ENCODE data around the gene TBX5.

TBX5 gene

GRCh38 chr12:114319422-114319821 is 86.5 kb downstream of the TBX5 start:
- H3K27me3 ChIP-seq (ENCODE audit: insufficient read depth, poor library complexity, severe bottlenecking): no peaks in the 10 kb centered on the region
- no peak for ATAC-seq (ENCODE audit: low read depth)
- no peaks in the 10 kb centered on the region for H3K9me3 ChIP-seq (ENCODE audit: severe bottlenecking)

DNA sequence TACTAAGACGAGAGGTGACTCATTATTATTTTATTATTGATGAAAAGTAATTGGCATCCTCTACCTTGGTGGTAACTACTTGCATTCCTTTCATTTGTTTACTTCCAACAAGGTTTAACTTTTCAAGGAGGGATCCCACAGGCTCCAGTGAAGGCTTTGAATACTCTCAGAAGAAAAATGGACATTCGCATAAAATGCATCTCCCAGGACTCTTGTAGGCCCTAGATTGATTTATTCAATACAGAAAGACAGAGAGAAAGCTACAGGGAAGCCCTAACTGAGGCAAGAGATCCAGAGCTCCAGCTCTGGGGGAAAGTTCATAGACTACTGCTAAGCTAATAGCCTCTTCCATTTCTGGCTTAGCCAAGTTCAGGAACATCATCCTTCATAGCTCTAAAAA is 87.0 kb downstream of the TBX5 start:
- Histone ChIP-seq H3K9me3 (ENCODE audit: severe bottlenecking) (no peaks in the 10 kb centered on the region), H3K4me1 (ENCODE audit: insufficient read depth, poor library complexity, severe bottlenecking) (peaks cover 6% of the 10 kb centered on the region), H3K27ac (ENCODE audit: poor library complexity, severe bottlenecking) (no peak overlapping the region), H3K36me3 (ENCODE audit: low read depth) (no peaks in the 10 kb centered on the region), H3K4me3 (ENCODE audit: severe bottlenecking) (no peak overlapping the region), H3K27me3 (ENCODE audit: insufficient read depth, poor library complexity, severe bottlenecking) (no peaks in the 10 kb centered on the region)
- TF ChIP-seq CTCF (IDR thresholded peaks at IDR 0.05; ENCODE audit: poor library complexity, severe bottlenecking): no peak
- ATAC-seq (ENCODE audit: low read depth) (no peak), DNase-seq (ENCODE audit: low spot score) (no peak)

More at GRCh38 chr12:114319422-114319821, 86.5 kb downstream of the TBX5 start:
- no peak for DNase-seq (ENCODE audit: low spot score)
- Histone ChIP-seq H3K4me1 (ENCODE audit: insufficient read depth, poor library complexity, severe bottlenecking) (peaks cover 6% of the 10 kb centered on the region), H3K4me3 (ENCODE audit: severe bottlenecking) (no peak overlapping the region), H3K27ac (ENCODE audit: poor library complexity, severe bottlenecking) (no peak overlapping the region), H3K36me3 (ENCODE audit: low read depth) (no peaks in the 10 kb centered on the region)
- no peak for TF ChIP-seq CTCF (IDR thresholded peaks at IDR 0.05; ENCODE audit: poor library complexity, severe bottlenecking)

DNA sequence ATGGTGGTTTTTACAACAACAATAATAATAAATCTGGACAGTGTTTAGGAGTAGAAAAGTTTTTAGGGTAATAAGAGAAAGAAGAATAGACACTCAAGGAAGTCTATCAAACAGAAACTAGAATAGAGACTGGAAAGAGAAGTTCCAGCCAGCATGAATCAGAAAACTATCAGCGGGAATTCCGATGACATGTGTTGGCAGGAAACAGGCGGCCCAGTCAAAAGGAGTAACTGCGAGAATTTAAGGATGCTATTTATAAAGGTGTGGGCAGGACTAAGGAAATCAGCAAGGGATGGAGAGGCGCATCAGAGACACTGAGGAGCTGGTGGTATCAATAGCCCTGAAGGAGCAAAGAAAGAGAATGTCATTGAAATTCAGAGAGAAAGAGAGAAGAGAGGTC is 89.9 kb downstream of the TBX5 start:
- no peak for TF ChIP-seq CTCF (IDR thresholded peaks at IDR 0.05; ENCODE audit: poor library complexity, severe bottlenecking)
- Histone ChIP-seq H3K4me1 (ENCODE audit: insufficient read depth, poor library complexity, severe bottlenecking) (peaks cover 6% of the 10 kb centered on the region), H3K27me3 (ENCODE audit: insufficient read depth, poor library complexity, severe bottlenecking) (no peaks in the 10 kb centered on the region), H3K4me3 (ENCODE audit: severe bottlenecking) (no peak overlapping the region), H3K9me3 (ENCODE audit: severe bottlenecking) (no peaks in the 10 kb centered on the region), H3K36me3 (ENCODE audit: low read depth) (no peaks in the 10 kb centered on the region), H3K27ac (ENCODE audit: poor library complexity, severe bottlenecking) (peak overlapping the region; percentile 80)
- no peak for DNase-seq (ENCODE audit: low spot score)
- peak; percentile 85 for ATAC-seq (ENCODE audit: low read depth)

GRCh38 chr12:114314974-114315720 is 90.8 kb downstream of the TBX5 start:
- no peak for ATAC-seq (ENCODE audit: low read depth)
- no peak for TF ChIP-seq CTCF (IDR thresholded peaks at IDR 0.05; ENCODE audit: poor library complexity, severe bottlenecking)

GRCh38 chr12:114314403-114314802 is 91.5 kb downstream of the TBX5 start:
- DNase-seq (ENCODE audit: low spot score) (no peak), ATAC-seq (ENCODE audit: low read depth) (no peak)
- Histone ChIP-seq H3K4me1 (ENCODE audit: insufficient read depth, poor library complexity, severe bottlenecking) (peaks cover 6% of the 10 kb centered on the region), H3K9me3 (ENCODE audit: severe bottlenecking) (no peaks in the 10 kb centered on the region), H3K36me3 (ENCODE audit: low read depth) (no peaks in the 10 kb centered on the region), H3K4me3 (ENCODE audit: severe bottlenecking) (no peak overlapping the region), H3K27me3 (ENCODE audit: insufficient read depth, poor library complexity, severe bottlenecking) (no peaks in the 10 kb centered on the region), H3K27ac (ENCODE audit: poor library complexity, severe bottlenecking) (peak overlapping the region; percentile 80)
- no peak for TF ChIP-seq CTCF (IDR thresholded peaks at IDR 0.05; ENCODE audit: poor library complexity, severe bottlenecking)

More at GRCh38 chr12:114314974-114315720, 90.8 kb downstream of the TBX5 start:
- no peaks in the 10 kb centered on the region for H3K36me3 ChIP-seq (ENCODE audit: low read depth)
- no peaks in the 10 kb centered on the region for H3K27me3 ChIP-seq (ENCODE audit: insufficient read depth, poor library complexity, severe bottlenecking)
- no peak overlapping the region for H3K4me3 ChIP-seq (ENCODE audit: severe bottlenecking)
- peak overlapping the region; percentile 80 for H3K27ac ChIP-seq (ENCODE audit: poor library complexity, severe bottlenecking)
- H3K9me3 ChIP-seq (ENCODE audit: severe bottlenecking): no peaks in the 10 kb centered on the region
- DNase-seq (ENCODE audit: low spot score): no peak
- H3K4me1 ChIP-seq (ENCODE audit: insufficient read depth, poor library complexity, severe bottlenecking): peaks cover 6% of the 10 kb centered on the region
